HFF-Myc (cell line): ENCODE data around the gene CRYL1.

ENCODE experiments used
- DNase-seq: peaks from one replicate; pipeline ENCODE4 v3.0.0-alpha.2; 2011; ENCODE audit warnings: low read depth; ENCODE audit errors: extremely low read depth
- H3K4me3 ChIP-seq: replicated peaks from 2 replicates; pipeline ENCODE4 v1.5.1; 2011; ENCODE audit warnings: low read depth, mild to moderate bottlenecking, control low read depth, low read length
- CTCF ChIP-seq: IDR thresholded peaks from 2 replicates; pipeline ENCODE4 v1.5.1; 2012; ENCODE audit warnings: mild to moderate bottlenecking, low read depth, low read length, control low read depth; ENCODE audit errors: missing control alignments

The CRYL1 gene

GRCh38 chr13:20566898-20567874, 41.5 kb upstream of the CRYL1 start, which contains the start of gene IFT88:
IFT88 (plus strand) TSS chr13:20567157; CDS start chr13:20574386, 7,229 bp downstream.
- no peak for TF ChIP-seq CTCF
- peak within 1 kb of the TSS; percentile 71 for H3K4me3 ChIP-seq
- peak; percentile 56 for DNase-seq

- DNase-seq: peak; percentile 39
- peak overlapping the region; percentile 71 for H3K4me3 ChIP-seq
- TF ChIP-seq CTCF: no peak
These were observed 40.8 kb upstream of the CRYL1 start for GRCh38 chr13:20566468-20566897.

GRCh38 chr13:20565115-20565736, 39.6 kb upstream of the CRYL1 start:
- no peak for DNase-seq
- no peak for TF ChIP-seq CTCF
- no peak overlapping the region for H3K4me3 ChIP-seq

GRCh38 chr13:20561741-20562140, 36.1 kb upstream of the CRYL1 start:
- H3K4me3 ChIP-seq: no peak overlapping the region
- DNase-seq: no peak
- TF ChIP-seq CTCF: no peak

- no peak overlapping the region for H3K4me3 ChIP-seq
- DNase-seq: no peak
- no peak for TF ChIP-seq CTCF
These were observed 34.2 kb upstream of the CRYL1 start for GRCh38 chr13:20559659-20560356.

GRCh38 chr13:20558982-20559381, 33.3 kb upstream of the CRYL1 start:
- no peak for TF ChIP-seq CTCF

More at GRCh38 chr13:20558982-20559381, 33.3 kb upstream of the CRYL1 start:
- H3K4me3 ChIP-seq: no peak overlapping the region
- DNase-seq: no peak
